ENCODE data around the gene LMO4. TPM values are rescaled to one million over a fixed set of nuclear protein-coding genes. Genes with fewer than 3 reads are reported as not detected.

The LMO4 gene
- total RNA-seq, 1 experiment from 2014 or later, result 175 TPM

GRCh38 chr1:87362834-87363426 is 34.2 kb downstream of the LMO4 start:
- DNase-seq, result no peak
- H3K36me3 ChIP-seq (replicated peaks; ENCODE audit: control insufficient read depth, insufficient read depth, low read length), result no peaks in the 10 kb centered on the region
- H3K4me3 ChIP-seq (ENCODE audit: insufficient read depth, low read depth, low read length), result no peak overlapping the region
- H3K27me3 ChIP-seq (ENCODE audit: control insufficient read depth, insufficient read depth, low read length), result no peaks in the 10 kb centered on the region

DNA sequence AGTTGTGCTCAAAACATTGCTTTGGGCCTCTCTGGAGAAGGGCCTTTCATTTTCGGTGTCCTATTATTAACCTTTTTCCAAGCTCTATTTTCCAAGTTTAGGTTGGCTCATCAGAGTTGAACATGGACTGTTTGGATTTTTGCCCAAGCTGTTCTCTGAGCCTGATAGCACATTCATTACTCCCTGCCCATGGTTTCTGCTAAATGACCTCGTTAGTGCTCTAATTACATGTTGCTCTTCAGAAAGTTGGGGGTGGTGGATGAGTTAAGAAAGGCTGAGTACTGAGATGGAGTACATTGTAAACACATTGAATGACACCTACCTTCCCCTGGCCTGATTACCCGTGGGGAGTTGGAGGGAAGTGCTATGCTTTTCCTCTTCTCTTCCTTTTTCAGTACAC is 38.9 kb downstream of the LMO4 start:
- no peaks in the 10 kb centered on the region for H3K27me3 ChIP-seq (ENCODE audit: control insufficient read depth, insufficient read depth, low read length)
- no peak overlapping the region for H3K4me3 ChIP-seq (ENCODE audit: insufficient read depth, low read depth, low read length)
- no peaks in the 10 kb centered on the region for H3K36me3 ChIP-seq (replicated peaks; ENCODE audit: control insufficient read depth, insufficient read depth, low read length)
- DNase-seq, result no peak

- DNase-seq, result no peak
Measured at GRCh38 chr1:87368907-87369306, 40.2 kb downstream of the LMO4 start.

DNA sequence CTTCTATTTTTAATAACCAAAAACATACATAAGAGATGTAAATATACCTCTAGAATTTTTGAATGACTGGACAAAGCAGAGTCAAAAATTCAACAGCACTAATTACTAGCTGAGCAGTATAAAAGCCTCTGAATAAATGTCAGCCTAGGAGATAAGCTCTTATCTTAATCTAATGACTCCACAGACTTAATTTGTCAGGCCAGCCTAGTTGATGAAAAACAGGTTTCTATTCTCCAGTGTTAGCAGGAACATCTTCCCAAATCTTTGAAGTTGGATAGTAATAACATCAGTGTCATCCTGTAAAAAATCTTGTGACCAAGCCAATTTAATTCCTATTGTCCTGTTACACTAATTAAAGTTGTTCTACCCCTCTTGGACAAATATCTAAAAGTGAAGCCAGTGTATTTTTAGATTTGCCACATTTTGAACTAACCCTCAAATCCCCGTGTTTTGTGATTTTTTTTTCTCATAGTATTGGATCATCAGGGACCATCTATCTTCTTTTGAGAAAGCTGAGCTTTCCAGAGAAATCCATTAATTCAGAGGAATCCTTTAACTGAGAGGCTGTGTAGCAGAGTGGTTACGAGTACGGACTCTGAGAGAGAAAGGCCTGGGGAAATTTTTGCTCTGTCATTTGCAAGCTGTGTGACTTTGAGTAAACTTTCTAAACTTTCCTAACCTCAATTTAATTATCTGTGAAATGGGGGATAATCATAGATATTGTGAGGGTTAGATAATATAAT is 41.2 kb downstream of the LMO4 start:
- no peak overlapping the region for H3K4me3 ChIP-seq (ENCODE audit: insufficient read depth, low read depth, low read length)
- H3K36me3 ChIP-seq (replicated peaks; ENCODE audit: control insufficient read depth, insufficient read depth, low read length), result no peaks in the 10 kb centered on the region
- DNase-seq, result no peak
- H3K27me3 ChIP-seq (ENCODE audit: control insufficient read depth, insufficient read depth, low read length), result no peaks in the 10 kb centered on the region

More at GRCh38 chr1:87368907-87369306, 40.2 kb downstream of the LMO4 start:
- Histone ChIP-seq H3K36me3 (replicated peaks; ENCODE audit: control insufficient read depth, insufficient read depth, low read length) (no peaks in the 10 kb centered on the region), H3K4me3 (ENCODE audit: insufficient read depth, low read depth, low read length) (no peak overlapping the region), H3K27me3 (ENCODE audit: control insufficient read depth, insufficient read depth, low read length) (no peaks in the 10 kb centered on the region)

DNA sequence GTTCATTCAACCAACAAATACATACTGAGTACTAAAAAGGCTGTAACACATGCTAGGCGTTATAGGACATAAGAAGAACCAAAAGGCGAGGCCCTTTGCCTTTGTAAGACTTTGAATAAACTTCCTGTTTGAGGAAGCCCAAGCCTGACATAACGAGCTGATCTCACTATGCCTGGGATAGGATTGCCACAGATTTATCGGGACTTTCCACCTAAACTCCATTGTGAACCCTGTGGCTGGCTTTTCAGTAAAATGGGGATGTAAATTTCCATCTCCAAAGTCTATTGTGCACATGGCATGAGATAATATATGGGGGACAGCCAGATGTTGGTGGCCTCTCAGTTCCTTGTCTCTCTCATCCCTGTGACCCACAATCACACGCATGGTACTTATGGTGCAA is 41.9 kb downstream of the LMO4 start:
- H3K4me3 ChIP-seq (ENCODE audit: insufficient read depth, low read depth, low read length), result no peak overlapping the region
- DNase-seq, result peak; percentile 8
- H3K27me3 ChIP-seq (ENCODE audit: control insufficient read depth, insufficient read depth, low read length), result no peaks in the 10 kb centered on the region
- H3K36me3 ChIP-seq (replicated peaks; ENCODE audit: control insufficient read depth, insufficient read depth, low read length), result no peaks in the 10 kb centered on the region

- DNase-seq, result no peak
- Histone ChIP-seq H3K4me3 (ENCODE audit: insufficient read depth, low read depth, low read length) (no peak overlapping the region), H3K36me3 (replicated peaks; ENCODE audit: control insufficient read depth, insufficient read depth, low read length) (no peaks in the 10 kb centered on the region), H3K27me3 (ENCODE audit: control insufficient read depth, insufficient read depth, low read length) (no peaks in the 10 kb centered on the region)
Measured at GRCh38 chr1:87379306-87379705, 50.6 kb downstream of the LMO4 start.

- Histone ChIP-seq H3K36me3 (replicated peaks; ENCODE audit: control insufficient read depth, insufficient read depth, low read length) (no peaks in the 10 kb centered on the region), H3K27me3 (ENCODE audit: control insufficient read depth, insufficient read depth, low read length) (no peaks in the 10 kb centered on the region), H3K4me3 (ENCODE audit: insufficient read depth, low read depth, low read length) (no peak overlapping the region)
- DNase-seq, result no peak
Measured at GRCh38 chr1:87386217-87386790, 57.6 kb downstream of the LMO4 start.

DNA sequence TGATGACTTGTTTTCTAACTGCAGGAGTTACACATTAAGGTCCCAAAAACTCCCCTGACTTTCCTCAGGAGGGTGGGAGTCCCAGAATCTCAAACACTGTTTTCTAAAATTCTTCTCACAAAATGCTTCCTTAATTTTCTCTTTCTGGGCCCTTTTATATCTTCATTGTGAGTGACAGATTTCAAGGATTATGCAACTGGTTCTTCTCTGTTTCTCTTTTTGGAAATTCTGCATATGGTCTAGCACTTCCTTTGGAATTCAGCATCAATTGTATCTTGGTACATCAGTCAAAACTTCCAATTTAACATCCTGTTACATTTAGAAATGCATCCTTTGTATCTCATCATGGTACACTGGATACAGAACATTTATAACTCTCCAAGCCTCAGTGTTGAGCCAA is 59.7 kb downstream of the LMO4 start:
- Histone ChIP-seq H3K4me3 (ENCODE audit: insufficient read depth, low read depth, low read length) (no peak overlapping the region), H3K27me3 (ENCODE audit: control insufficient read depth, insufficient read depth, low read length) (no peaks in the 10 kb centered on the region), H3K36me3 (replicated peaks; ENCODE audit: control insufficient read depth, insufficient read depth, low read length) (no peaks in the 10 kb centered on the region)
- DNase-seq, result no peak

GRCh38 chr1:87389011-87389410 is 60.3 kb downstream of the LMO4 start:
- Histone ChIP-seq H3K4me3 (ENCODE audit: insufficient read depth, low read depth, low read length) (no peak overlapping the region), H3K27me3 (ENCODE audit: control insufficient read depth, insufficient read depth, low read length) (no peaks in the 10 kb centered on the region), H3K36me3 (replicated peaks; ENCODE audit: control insufficient read depth, insufficient read depth, low read length) (no peaks in the 10 kb centered on the region)
- no peak for DNase-seq

DNA sequence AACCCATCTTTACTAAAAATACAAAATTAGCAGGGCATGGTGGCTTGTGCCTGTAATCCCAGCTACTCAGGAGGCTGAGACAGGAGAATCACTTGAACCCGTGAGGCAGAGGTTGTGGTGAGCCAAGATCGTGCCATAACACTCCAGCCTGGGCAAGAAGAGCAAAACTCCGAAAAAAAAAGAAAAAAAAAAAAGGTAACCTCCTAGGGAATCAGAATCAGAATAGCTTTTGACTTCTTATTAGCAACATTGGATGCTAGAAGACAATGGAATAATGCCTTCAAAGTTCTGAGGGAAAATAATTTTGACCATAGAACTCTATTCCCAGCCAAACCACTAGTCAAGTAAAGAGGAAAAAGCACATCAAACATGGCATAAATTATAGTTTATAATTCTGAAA is 60.9 kb downstream of the LMO4 start:
- Histone ChIP-seq H3K27me3 (ENCODE audit: control insufficient read depth, insufficient read depth, low read length) (no peaks in the 10 kb centered on the region), H3K36me3 (replicated peaks; ENCODE audit: control insufficient read depth, insufficient read depth, low read length) (no peaks in the 10 kb centered on the region), H3K4me3 (ENCODE audit: insufficient read depth, low read depth, low read length) (no peak overlapping the region)
- DNase-seq, result no peak

DNA sequence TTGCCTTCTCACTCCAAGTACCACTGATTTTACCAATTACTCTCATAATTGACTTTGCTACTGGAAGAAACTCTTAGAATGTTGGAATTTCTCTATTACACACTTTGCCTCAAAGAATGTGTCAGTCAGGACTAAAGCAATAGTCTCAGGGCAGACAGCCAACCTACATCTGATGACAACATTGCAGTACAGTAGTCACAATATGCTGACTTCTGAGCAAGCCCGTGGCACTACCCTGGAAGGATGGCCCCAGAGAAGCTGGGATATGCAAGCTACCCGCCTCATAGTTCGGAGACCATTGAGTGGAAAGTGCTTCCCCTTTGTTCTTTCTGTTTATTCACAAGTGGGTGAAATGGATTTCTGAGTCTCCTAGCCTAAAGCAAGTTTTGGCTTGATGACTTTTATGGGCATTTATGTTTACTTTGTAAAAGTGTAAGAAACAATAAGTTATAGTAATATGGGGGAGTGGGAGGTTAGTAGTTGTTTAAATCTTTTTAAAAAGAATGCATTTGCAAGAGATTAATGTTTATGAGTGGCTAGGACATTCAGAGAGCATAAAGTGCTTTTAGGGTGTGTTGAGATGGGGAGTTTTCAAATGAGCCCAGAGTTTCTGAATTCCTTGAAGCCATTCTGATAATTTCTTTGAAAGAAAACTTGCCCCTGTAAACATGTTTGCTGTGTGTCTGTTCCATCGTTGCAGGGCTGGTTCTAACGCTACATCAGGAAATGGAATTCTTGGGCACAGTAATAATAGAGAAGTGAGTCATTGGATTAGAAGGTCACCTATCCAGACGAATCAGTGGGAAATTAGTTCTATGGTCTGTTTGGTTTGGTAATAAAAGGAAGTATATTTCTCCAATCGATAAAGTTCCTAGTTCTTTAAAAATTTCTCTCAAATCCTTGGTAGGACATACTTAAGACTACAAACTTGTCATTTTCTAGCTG is 63.8 kb downstream of the LMO4 start:
- no peaks in the 10 kb centered on the region for H3K27me3 ChIP-seq (ENCODE audit: control insufficient read depth, insufficient read depth, low read length)
- no peak overlapping the region for H3K4me3 ChIP-seq (ENCODE audit: insufficient read depth, low read depth, low read length)
- no peak for DNase-seq
- H3K36me3 ChIP-seq (replicated peaks; ENCODE audit: control insufficient read depth, insufficient read depth, low read length), result no peaks in the 10 kb centered on the region

DNA sequence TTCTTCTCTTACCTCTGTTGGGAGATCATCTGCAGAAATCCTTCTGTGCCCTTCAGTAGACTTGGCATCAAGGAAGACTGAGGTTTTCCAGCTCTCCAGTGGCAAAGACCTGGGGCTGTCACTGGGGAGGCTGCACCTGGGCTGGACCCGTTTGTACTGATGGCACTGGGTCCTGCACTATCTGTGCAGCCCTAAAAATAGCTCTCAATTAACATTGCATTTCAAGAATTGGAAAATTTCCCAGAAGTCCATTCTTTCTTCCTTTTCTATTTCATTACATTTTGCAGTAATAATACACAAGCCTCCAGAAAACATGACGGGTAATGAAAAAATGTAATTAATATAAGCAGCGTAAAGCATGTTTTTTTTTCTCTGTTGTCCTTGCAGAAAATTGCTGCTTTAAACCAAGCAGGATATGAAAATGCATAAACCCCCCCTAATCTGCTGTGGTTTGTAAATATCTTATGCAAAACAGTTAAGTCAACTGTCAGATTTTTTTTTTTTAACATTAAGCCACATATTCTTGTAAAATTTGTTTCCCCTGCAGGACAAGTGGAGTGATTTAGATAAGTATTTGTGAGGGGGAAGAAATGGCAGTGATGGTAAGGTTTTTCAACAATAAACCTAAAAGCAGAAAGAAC is 64.9 kb downstream of the LMO4 start:
- Histone ChIP-seq H3K27me3 (ENCODE audit: control insufficient read depth, insufficient read depth, low read length) (no peaks in the 10 kb centered on the region), H3K36me3 (replicated peaks; ENCODE audit: control insufficient read depth, insufficient read depth, low read length) (no peaks in the 10 kb centered on the region), H3K4me3 (ENCODE audit: insufficient read depth, low read depth, low read length) (no peak overlapping the region)
- DNase-seq, result no peak

DNA sequence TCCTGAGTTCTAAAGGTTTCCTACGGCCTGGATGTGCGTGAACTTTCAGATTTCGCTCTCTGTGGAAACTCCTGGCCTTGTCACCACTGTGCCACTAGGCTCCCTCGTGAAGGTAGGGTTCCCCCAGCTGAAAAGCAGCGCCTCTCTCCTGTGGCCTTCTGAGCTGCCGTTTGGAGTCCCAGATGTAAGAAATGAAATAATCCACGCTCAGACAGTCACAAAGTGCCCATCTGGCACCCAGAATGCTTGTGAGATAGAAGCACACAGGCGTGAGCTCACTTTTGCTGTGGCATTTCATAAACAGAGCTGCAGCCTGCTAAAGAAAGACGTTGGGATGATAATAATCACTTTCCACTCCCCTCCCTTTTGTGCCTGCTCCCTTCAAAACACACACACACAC is 65.8 kb downstream of the LMO4 start:
- Histone ChIP-seq H3K27me3 (ENCODE audit: control insufficient read depth, insufficient read depth, low read length) (no peaks in the 10 kb centered on the region), H3K4me3 (ENCODE audit: insufficient read depth, low read depth, low read length) (no peak overlapping the region), H3K36me3 (replicated peaks; ENCODE audit: control insufficient read depth, insufficient read depth, low read length) (no peaks in the 10 kb centered on the region)
- no peak for DNase-seq

DNA sequence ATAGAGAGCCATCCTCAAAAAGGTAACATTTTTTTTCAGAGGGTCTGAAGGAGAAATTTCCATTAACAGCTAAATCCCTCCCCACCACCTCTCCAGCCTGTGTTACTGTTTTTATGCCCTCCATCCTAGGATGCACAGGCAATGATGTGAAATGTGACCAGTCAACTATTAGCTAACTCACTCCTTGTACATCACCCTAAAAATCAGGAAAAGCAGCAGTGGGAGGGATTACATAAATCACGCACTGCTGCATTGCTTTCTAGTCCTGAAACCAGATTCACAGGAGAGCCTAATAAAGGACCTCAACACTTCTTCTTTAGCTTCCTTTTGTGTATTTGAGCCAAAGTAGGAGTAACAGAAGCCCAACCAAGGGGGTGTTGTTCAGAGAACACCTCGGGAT is 66.3 kb downstream of the LMO4 start:
- H3K27me3 ChIP-seq (ENCODE audit: control insufficient read depth, insufficient read depth, low read length), result no peaks in the 10 kb centered on the region
- DNase-seq, result no peak
- no peak overlapping the region for H3K4me3 ChIP-seq (ENCODE audit: insufficient read depth, low read depth, low read length)
- H3K36me3 ChIP-seq (replicated peaks; ENCODE audit: control insufficient read depth, insufficient read depth, low read length), result no peaks in the 10 kb centered on the region
